ENCODE results near the gene PRKCA. TPM values are rescaled to one million over a fixed set of nuclear protein-coding genes. Genes with fewer than 3 reads are reported as not detected.

Gene PRKCA
- total and polyA plus RNA-seq, 9 of the 15 experiments (the other 6 are each of a cell fraction or from before 2014, with no cell fraction given) = 3.2 to 33.0 (median 17.8) TPM

DNA sequence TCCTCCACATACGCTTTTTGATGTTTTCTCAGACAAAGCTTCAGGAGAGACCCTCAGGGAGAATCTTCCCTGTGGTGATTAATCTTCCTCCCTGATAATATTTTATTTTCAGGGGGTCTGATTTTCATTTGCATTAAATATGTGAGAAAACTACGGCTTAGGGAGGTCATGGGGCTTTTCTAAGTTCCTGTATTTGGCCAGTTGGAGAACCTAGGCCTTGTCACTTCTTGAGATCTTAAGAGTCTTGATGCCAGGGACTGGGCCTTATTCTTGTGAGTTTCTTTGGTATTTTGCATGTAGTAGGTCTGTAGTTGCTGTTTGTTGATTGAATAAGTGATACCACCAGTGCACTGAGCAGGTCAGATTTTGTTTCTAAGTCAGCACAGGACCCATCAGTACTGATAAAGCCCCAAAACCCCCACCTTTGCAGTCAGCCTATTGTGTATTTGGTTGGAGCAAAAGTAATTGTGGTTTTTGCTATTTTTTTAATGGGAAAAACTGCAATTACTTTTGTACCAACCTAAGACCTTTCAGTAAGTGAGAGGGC is 130.1 kb downstream of the PRKCA start (continued):
- TF ChIP-seq, protein P1, sequence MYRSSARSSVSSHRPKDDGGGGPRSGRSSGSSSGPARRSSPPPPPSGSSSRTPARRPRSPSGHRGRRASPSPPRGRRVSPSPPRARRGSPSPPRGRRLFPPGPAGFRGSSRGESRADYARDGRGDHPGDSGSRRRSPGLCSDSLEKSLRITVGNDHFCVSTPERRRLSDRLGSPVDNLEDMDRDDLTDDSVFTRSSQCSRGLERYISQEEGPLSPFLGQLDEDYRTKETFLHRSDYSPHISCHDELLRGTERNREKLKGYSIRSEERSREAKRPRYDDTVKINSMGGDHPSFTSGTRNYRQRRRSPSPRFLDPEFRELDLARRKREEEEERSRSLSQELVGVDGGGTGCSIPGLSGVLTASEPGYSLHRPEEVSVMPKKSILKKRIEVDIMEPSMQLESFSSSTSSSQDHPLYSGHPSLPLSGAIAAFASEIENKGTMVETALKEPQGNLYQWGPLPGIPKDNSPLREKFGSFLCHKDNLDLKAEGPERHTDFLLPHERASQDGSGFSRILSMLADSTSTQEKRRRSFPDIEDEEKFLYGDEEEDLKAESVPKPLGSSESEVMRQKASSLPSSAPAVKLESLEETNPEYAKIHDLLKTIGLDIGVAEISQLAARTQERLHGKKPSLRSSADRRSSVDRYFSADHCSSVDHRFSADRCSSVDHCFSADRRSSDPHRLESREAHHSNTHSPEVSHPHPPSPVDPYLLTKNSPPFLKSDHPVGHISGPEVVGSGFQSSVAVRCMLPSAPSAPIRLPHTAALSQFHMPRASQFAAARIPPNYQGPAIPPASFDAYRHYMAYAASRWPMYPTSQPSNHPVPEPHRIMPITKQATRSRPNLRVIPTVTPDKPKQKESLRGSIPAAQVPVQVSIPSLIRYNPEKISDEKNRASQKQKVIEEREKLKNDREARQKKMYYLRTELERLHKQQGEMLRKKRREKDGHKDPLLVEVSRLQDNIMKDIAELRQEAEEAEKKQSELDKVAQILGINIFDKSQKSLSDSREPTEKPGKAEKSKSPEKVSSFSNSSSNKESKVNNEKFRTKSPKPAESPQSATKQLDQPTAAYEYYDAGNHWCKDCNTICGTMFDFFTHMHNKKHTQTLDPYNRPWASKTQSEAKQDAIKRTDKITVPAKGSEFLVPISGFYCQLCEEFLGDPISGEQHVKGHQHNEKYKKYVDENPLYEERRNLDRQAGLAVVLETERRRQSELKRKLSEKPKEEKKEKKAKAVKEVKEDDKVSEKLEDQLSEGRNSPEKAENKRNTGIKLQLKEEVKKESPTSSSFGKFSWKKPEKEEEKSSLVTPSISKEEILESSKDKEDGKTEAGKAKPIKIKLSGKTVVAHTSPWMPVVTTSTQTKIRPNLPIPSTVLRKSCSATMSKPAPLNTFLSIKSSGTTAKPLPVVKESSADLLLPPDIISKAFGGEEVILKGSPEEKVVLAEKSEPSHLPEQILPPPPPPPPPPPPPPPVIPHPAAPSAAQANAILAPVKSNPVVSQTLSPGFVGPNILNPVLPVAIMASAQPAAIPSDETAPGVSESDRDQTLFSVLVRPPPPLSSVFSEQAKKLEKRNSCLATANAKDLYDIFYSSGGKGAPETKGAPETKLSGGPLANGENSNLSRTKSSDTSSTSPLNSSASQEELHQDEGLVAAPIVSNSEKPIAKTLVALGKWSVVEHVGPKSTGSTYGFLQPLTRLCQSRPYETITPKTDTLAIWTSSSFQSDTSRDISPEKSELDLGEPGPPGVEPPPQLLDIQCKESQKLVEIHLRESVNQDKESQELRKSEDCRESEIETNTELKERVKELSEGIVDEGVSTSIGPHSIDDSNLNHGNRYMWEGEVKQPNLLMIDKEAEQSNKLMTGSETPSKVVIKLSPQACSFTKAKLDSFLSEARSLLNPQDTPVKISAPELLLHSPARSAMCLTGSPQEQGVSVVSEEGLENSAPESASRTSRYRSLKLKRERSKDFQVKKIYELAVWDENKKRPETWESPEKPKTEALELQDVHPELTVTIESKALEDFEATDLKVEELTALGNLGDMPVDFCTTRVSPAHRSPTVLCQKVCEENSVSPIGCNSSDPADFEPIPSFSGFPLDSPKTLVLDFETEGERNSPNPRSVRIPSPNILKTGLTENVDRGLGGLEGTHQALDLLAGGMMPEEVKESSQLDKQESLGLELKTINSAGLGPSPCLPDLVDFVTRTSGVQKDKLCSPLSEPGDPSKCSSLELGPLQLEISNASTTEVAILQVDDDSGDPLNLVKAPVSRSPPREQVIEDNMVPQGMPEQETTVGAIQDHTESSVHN (IDR thresholded peaks at IDR 0.05; ENCODE audit: borderline replicate concordance in 1 of 2, low read depth in 1 of 2) = no peak
- peak; percentile 94 for TF ChIP-seq ZNF239 (CRISPR knock-in tag; IDR thresholded peaks at IDR 0.05)
- no peak for TF ChIP-seq PHF8 (IDR thresholded peaks at IDR 0.05; ENCODE audit: borderline replicate concordance, low read length)

Data from K562 (cell line).